C4-2B (cell line): Measurements from ENCODE around the gene TVP23A.

Experiments
- H3K27ac ChIP-seq: fragments of 450-650 bp; 2 replicates; pipeline ENCODE4 v1.5.1; 2017
- ZFX ChIP-seq: fragments of 450-650 bp; IDR thresholded peaks from 2 replicates; pipeline ENCODE4 v1.6.1; 2017
- TF ChIP-seq, protein P1 (sequence below): fragments of 450-650 bp; conservative IDR thresholded peaks from 2 replicates; pipeline ENCODE4 v1.5.1; 2017; ENCODE audit warnings: mild to moderate bottlenecking

TVP23A gene

DNA sequence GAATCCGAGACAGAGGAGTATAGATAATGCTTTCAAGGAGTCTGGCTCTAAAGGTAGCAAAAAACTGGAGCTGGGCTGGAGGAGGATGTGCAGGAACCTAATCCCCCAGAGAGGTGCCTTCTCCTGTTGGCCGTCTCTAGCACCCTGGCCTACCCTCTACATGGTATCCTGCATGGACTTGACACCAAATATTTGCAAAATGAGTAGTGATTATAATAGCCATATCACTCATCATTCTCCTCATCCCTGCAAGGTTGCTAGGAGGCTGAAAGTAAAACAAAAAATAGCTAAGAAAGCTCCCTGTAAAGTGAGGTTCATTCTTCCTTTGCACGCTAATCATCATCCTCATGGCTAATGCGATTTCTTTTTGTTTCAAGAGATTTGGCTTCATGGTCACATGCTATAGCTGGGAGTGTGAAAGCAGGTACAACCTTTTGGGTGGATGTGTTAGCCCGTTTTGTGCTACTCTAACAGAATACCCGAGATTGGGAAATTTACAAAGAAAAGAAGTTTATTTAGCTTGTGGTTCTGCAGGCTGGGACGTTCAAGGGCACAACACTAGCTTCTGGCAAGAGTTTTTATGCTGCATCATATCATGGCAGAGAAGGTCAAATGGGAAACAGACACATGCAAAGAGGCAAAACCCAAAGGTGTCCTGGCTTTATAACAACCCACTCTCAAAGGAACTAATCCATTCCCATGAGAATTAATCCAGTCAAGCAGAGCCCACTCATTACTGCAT, 31.3 kb upstream of the TVP23A start:
- TF ChIP-seq, protein P1, sequence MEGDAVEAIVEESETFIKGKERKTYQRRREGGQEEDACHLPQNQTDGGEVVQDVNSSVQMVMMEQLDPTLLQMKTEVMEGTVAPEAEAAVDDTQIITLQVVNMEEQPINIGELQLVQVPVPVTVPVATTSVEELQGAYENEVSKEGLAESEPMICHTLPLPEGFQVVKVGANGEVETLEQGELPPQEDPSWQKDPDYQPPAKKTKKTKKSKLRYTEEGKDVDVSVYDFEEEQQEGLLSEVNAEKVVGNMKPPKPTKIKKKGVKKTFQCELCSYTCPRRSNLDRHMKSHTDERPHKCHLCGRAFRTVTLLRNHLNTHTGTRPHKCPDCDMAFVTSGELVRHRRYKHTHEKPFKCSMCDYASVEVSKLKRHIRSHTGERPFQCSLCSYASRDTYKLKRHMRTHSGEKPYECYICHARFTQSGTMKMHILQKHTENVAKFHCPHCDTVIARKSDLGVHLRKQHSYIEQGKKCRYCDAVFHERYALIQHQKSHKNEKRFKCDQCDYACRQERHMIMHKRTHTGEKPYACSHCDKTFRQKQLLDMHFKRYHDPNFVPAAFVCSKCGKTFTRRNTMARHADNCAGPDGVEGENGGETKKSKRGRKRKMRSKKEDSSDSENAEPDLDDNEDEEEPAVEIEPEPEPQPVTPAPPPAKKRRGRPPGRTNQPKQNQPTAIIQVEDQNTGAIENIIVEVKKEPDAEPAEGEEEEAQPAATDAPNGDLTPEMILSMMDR: no peak
- TF ChIP-seq ZFX: no peak
- no peak overlapping the region for H3K27ac ChIP-seq

DNA sequence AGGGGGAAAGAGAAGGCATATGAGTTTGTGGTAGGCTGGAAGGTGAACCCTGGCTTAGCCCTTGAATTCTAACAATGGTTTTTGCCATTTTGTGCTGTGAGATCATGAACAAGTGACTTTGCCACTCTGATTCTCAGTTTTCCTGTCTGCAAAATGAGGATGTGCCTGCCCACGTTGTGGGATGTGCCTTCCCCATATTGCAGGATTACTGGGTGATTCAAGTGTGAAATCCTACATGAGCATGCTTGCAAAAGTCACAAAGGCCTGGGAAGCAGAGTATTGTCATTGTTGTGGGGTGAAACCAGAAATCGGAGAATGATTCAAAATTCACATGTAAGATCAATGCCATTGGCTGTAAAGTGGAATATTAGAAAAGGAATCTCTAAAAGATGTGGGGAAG, 28.6 kb upstream of the TVP23A start:
- H3K27ac ChIP-seq: no peak overlapping the region

GRCh38 chr16:10846213-10846998, 27.8 kb upstream of the TVP23A start:
- no peak for TF ChIP-seq ZFX
- TF ChIP-seq, protein P1: no peak
- H3K27ac ChIP-seq: no peak overlapping the region

More for the DNA sequence above, 28.6 kb upstream of the TVP23A start:
- no peak for TF ChIP-seq ZFX
- TF ChIP-seq, protein P1: no peak

DNA sequence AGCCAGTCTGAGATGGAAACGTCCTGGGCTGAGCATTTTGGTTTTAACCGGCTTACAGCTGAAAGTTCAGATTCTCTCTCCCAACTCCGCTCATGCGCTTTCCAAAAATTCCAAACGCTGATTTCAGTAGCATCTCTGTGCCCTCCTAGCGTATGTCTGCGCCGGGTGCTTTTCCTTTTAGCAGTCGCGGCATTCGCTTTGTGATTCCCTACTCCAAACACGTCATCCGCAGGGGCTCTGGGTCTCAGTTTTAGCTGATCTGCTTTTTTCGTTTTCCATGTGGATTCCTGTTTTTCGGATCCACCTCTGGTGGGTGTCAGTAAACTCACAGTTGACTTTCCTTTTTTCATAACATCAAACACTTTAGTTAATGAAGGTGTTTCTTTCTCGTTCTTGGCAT, 22.1 kb upstream of the TVP23A start:
- no peak overlapping the region for H3K27ac ChIP-seq
- TF ChIP-seq, protein P1: no peak
- TF ChIP-seq ZFX: no peak

DNA sequence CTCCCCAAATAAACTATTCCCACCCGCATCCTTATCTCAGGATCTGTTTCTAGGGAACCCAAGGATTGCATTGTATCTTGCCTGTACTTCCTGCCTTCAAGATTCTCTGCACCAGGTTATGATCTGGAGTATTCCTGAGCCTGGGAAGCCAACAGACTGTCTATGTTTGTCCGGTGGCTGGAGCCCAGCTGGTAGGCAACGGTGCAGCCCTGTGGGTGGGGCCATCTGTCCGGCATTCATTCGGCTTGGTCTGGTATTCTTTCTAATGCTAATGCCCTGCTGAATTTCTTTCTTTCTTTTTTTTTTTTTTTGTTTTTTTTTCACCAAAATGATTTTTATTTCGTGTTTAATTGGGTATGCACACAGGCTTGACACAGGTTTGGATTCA, 20.7 kb upstream of the TVP23A start:
- TF ChIP-seq ZFX: no peak
- TF ChIP-seq, protein P1: no peak
- no peak overlapping the region for H3K27ac ChIP-seq

DNA sequence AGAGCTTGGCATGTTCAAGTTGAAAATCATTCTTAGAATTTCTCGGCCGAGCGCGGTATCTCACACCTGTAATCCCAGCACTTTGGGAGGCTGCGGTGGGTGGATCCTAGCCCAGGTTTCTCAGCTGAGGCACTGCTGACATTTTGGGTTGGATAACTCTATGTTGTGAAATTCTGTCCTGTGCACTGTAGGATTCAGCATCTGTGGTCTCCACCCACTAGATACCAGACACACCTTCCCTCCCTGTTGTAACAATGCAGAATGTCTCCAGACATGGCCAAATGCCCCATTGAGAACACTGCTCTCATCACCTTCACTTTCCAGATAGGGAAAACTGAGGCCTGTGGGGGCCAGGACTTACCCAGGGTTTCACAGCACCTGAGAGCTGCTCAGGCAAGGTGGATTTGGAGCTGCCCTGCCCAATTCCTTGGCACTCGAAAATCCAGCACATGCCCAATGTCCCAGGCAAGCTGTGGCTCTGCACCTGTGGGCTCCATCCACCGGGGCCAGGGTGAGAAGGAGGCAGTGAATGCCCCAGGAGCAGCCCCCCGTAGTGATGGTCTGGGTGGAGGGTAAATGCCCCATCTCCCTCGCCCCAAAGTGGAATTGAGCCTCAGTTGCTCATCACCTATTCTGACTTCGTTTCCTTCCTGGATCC, 20.2 kb upstream of the TVP23A start:
- H3K27ac ChIP-seq: no peak overlapping the region
- TF ChIP-seq, protein P1: no peak
- no peak for TF ChIP-seq ZFX
